Suprapubic skin (tissue), 4 donors: ENCODE measurements around the gene GLIS2. TPM values are rescaled to one million over a fixed set of nuclear protein-coding genes. Genes with fewer than 3 reads are reported as not detected.

ENCODE experiments used
- DNase-seq, 2 donors: peaks; one replicate each; pipeline ENCODE4 v3.0.0-alpha.2; 2019; ENCODE audit warnings: low spot score in 2 of 2
- H3K27ac ChIP-seq: fragments of 200-600 bp; sonication (generic); one replicate; pipeline ENCODE4 v1.5.1; 2019
- H3K27me3 ChIP-seq: fragments of 200-600 bp; sonication (generic); one replicate; pipeline ENCODE4 v1.5.1; 2019
- H3K36me3 ChIP-seq: fragments of 200-600 bp; sonication (generic); one replicate; pipeline ENCODE4 v1.5.1; 2019
- H3K4me1 ChIP-seq: fragments of 200-600 bp; sonication (generic); one replicate; pipeline ENCODE4 v1.5.1; 2019
- H3K4me3 ChIP-seq: fragments of 200-600 bp; sonication (generic); one replicate; pipeline ENCODE4 v1.5.1; 2019; ENCODE audit warnings: mild to moderate bottlenecking
- H3K9me3 ChIP-seq: fragments of 200-600 bp; sonication (generic); one replicate; pipeline ENCODE4 v1.5.1; 2019
- CTCF ChIP-seq, 2 donors: fragments of 200-600 bp in 1 of 2; fragments of 450-650 bp in 1 of 2; sonication (generic) in 1 of 2; IDR thresholded peaks; one replicate each; pipeline ENCODE4 v1.5.1; 2016 to 2019; ENCODE audit warnings: antibody characterized with exemption in 2 of 2, mild to moderate bottlenecking in 1 of 2, moderate library complexity in 1 of 2
- EP300 ChIP-seq: sonication (generic); formaldehyde crosslinking; IDR thresholded peaks from one replicate; pipeline ENCODE4 v1.6.1; 2017; ENCODE audit warnings: antibody characterized with exemption
- POLR2A ChIP-seq, 2 donors: fragments of 450-650 bp; IDR thresholded peaks; one replicate each; pipeline ENCODE4 v1.6.1; 2017; ENCODE audit warnings: antibody characterized with exemption in 2 of 2, mild to moderate bottlenecking in 2 of 2, moderate library complexity in 2 of 2
- POLR2AphosphoS5 ChIP-seq, 3 donors: sonication (generic); formaldehyde crosslinking; IDR thresholded peaks; one replicate each; pipeline ENCODE4 v1.6.1; 2017; ENCODE audit warnings: antibody characterized with exemption in 3 of 3
- WGBS: methylation state at CpG from one replicate; pipeline ENCODE4 v1.1.5; 2018; 5-methylcytosine and 5-hydroxymethylcytosine counted together
- total RNA-seq, 4 donors: library from RNA; depleted of rRNA; stranded (reverse); fragments of >200 nt; gene quantifications; one replicate each; pipeline ENCODE4 v1.1.0, GENCODE V29; 2016

The GLIS2 gene
- total RNA-seq, 4 donors from 2014 or later = 1.1 to 3.1 (median 2.3) TPM

DNA sequence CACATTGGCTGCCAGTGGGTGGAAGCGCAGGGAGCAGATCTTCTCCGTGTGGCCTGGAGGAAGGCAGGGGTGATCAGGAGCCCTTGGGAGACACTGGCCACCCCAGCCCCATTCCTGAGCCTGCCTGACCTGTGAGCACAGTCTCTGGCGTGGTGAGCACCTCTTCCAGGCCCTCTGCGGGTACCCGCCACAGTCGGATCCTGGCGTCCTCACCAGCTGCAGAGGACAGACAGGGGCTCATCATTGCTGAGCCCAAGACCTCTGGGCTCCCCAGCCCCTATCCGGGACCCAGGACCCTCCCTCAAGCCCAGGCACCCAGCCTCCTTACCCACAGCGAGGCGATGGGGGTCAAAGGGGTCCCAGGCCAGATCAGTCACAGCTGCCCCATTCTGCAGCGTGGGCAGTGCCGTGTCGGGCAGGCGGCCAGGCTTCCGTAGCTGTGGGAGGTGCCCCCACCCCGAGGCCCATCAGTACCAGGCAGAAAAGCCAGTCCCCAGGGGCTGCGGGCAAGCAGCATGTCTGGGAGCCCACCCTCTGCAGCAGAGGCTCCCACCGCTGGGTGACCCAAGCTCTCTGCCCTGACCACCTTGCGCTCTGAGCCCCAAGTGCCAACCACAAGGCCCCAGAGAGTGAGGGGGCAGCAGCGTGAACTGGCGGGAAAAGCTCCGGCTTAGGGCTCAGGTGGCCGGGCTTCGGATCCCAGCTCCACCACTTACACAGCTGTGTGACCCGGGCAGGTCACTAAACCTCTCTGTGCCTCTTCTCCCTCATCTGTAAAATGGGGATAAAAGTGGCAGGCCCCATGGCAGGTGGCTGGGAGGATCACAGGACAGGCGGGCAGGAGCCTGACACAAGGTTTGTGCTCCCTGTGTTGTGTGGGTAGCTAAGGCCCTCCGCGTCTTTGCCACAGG is 45.4 kb downstream of the GLIS2 start:
- no peak overlapping the region for H3K27ac ChIP-seq
- no peak overlapping the region for H3K4me3 ChIP-seq
- no peaks in the 10 kb centered on the region for H3K9me3 ChIP-seq
- peaks cover 68% of the 10 kb centered on the region for H3K36me3 ChIP-seq
- H3K27me3 ChIP-seq = no peaks in the 10 kb centered on the region
- 96% methylated on average over 8 of the region's 28 CpGs for WGBS
- no peak for TF ChIP-seq CTCF (IDR thresholded peaks at IDR 0.05)
- TF ChIP-seq EP300 = no peak
- no peak for TF ChIP-seq POLR2AphosphoS5 (IDR thresholded peaks at IDR 0.05)
- no peak for TF ChIP-seq POLR2A (IDR thresholded peaks at IDR 0.05)
- H3K4me1 ChIP-seq = peaks cover 4% of the 10 kb centered on the region
- DNase-seq = no peak

GRCh38 chr16:4361944-4362311 is 46.1 kb downstream of the GLIS2 start:
- no peak overlapping the region for H3K27ac ChIP-seq
- WGBS = 90% methylated on average over 4 of the region's 12 CpGs
- TF ChIP-seq EP300 = no peak
- TF ChIP-seq POLR2A (IDR thresholded peaks at IDR 0.05) = no peak
- no peak for TF ChIP-seq CTCF (IDR thresholded peaks at IDR 0.05)
- no peak for TF ChIP-seq POLR2AphosphoS5 (IDR thresholded peaks at IDR 0.05)
- peaks cover 4% of the 10 kb centered on the region for H3K4me1 ChIP-seq
- no peaks in the 10 kb centered on the region for H3K9me3 ChIP-seq
- H3K4me3 ChIP-seq = no peak overlapping the region
- no peak for DNase-seq
- H3K27me3 ChIP-seq = no peaks in the 10 kb centered on the region
- H3K36me3 ChIP-seq = peaks cover 65% of the 10 kb centered on the region

- H3K4me3 ChIP-seq = no peak overlapping the region
Observed at GRCh38 chr16:4362476-4363135, 46.7 kb downstream of the GLIS2 start.

GRCh38 chr16:4364196-4365013 is 48.5 kb downstream of the GLIS2 start:
- Histone ChIP-seq H3K9me3 (no peaks in the 10 kb centered on the region), H3K4me1 (peaks cover 19% of the 10 kb centered on the region), H3K27me3 (no peaks in the 10 kb centered on the region), H3K4me3 (no peak overlapping the region), H3K27ac (no peak overlapping the region), H3K36me3 (peaks cover 49% of the 10 kb centered on the region)
- TF ChIP-seq POLR2A (IDR thresholded peaks at IDR 0.05) (no peak), EP300 (no peak), POLR2AphosphoS5 (IDR thresholded peaks at IDR 0.05) (no peak), CTCF (IDR thresholded peaks at IDR 0.05) (no peak)
- WGBS = 82% methylated on average over 12 of the region's 37 CpGs
- DNase-seq = no peak

More at GRCh38 chr16:4362476-4363135, 46.7 kb downstream of the GLIS2 start:
- 79% methylated on average over 14 of the region's 19 CpGs for WGBS
- Histone ChIP-seq H3K27ac (no peak overlapping the region), H3K4me1 (peaks cover 4% of the 10 kb centered on the region), H3K27me3 (no peaks in the 10 kb centered on the region), H3K36me3 (peaks cover 59% of the 10 kb centered on the region), H3K9me3 (no peaks in the 10 kb centered on the region)
- TF ChIP-seq EP300 = no peak
- TF ChIP-seq POLR2A (IDR thresholded peaks at IDR 0.05) = no peak
- no peak for TF ChIP-seq CTCF (IDR thresholded peaks at IDR 0.05)
- TF ChIP-seq POLR2AphosphoS5 (IDR thresholded peaks at IDR 0.05) = no peak
- DNase-seq = no peak
